LNCAP (cell line): ENCODE data around the gene C1QL4.

Source experiments
- CTCF ChIP-seq: fragments of 450-650 bp; IDR thresholded peaks from 2 replicates; pipeline ENCODE4 v1.5.1; 2017; ENCODE audit warnings: mild to moderate bottlenecking

C1QL4 gene

GRCh38 chr12:49328816-49329215 lies 8.2 kb downstream of the C1QL4 start:
- TF ChIP-seq CTCF = no peak

DNA sequence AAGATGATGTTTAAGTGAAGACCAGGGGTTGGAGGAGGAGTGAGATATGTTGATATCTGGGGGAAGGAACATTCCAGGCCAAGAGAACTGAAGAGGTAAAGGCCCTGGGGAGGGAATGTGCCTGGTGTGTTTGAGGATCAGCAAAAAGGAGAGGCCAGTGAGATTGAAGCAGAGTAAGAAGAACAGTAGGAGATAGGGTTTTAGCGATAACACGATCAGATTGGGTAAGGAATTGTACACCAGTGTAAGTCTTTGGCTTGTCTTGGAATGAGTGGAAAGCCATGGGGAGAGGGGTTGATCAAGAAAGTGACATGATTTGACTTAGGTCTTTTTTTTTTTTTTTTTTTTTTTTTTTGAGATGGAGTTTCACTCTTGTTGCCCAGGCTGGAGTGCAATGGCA lies 9.1 kb downstream of the C1QL4 start:
- no peak for TF ChIP-seq CTCF

DNA sequence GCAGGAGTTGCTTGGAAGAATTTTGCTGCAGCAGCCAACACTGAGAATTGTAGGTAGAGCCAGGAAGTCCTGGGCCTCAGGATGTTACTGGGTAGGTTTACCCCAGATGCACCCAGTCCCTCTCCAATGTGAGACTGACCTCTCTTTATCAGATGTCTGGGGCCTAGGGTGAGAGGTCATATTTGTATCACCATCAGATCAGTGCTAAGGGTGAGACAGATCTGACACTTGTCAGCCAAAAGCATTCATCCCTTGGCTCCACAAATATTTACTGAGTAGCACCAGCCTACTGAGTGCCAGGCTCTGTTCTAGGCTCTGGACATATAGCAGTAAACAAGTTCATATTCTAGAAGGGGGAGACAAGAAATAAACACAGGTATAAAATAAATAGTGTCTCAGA lies 9.6 kb downstream of the C1QL4 start:
- no peak for TF ChIP-seq CTCF

DNA sequence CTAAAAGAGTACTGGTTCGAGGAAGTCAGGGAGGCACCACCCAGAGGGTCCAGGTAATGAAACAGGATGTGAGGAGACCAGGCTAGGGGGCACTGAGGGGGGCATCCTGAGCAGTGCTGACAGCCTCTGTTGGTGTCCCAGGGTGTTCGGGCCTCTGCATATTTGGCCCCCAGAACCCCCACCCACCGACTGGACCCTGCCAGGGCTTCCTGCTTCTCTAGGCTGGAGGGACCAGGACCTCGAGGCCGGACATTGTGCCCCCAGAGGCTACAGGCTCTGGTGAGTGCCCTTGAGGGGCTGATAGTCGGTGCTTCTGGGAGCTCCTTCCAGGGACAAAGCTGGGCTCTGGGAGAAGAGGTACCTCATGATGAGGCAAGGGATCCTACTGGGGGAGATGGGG lies 11.4 kb downstream of the C1QL4 start:
- TF ChIP-seq CTCF = no peak

DNA sequence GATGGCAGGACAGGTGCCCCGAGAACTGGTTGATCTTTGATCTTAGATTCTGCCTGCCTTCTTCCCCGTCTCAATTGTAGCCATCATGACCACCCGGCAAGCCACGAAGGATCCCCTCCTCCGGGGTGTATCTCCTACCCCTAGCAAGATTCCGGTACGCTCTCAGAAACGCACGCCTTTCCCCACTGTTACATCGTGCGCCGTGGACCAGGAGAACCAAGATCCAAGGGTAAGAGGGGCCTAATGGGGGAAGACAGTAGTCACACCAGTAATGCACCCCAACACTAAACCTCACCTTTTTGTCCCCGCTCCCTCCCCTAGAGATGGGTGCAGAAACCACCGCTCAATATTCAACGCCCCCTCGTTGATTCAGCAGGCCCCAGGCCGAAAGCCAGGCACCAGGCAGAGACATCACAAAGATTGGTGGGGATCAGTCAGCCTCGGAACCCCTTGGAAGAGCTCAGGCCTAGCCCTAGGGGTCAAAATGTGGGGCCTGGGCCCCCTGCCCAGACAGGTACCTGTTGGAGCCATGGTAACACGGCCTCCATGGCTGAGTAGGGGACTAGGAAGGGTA lies 13.4 kb downstream of the C1QL4 start:
- TF ChIP-seq CTCF = no peak

DNA sequence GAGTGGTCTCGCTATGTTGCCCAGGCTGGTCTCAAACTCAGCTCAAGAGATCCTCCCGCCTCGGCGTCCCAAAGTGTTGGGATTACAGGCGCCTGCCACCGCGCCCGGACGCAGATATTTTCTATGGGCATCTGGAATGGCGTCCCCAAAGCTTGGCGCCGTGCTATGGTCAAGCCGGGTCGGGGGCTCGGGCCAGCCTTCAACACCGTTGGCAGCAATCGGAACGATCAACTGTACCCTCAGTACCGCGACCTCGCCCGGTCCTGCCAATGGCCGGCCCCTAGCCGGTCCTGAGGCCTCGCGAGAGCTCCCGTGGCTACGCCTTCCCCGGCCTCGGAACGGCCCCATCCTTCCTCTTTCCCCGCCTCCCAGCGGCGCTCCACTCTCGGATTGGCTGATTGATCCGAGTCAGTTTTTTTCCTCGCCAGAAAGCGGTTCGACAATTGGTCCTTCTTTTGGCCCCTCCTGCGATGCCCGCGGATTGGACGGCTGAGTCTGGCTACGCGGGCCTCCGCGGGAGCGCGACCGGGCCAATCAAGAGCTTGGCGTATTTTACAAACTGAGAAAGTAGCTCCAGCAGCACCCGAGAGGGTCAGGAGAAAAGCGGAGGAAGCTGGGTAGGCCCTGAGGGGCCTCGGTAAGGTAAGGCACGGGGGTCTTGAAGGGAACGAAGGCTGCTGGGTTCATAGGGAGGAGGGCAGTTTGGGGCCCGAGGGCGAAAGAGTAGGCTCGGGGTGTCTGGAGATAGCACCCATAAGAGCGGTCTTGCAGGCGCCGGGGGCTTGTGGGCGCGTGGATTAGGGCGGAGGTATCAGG lies 14.1 kb downstream of the C1QL4 start, which contains the start of gene TROAP:
Gene TROAP (plus strand): TSS at position 548 of the 816 bp plus-strand sequence. CDS start 354 bp downstream, outside the sequence.
- no peak for TF ChIP-seq CTCF

DNA sequence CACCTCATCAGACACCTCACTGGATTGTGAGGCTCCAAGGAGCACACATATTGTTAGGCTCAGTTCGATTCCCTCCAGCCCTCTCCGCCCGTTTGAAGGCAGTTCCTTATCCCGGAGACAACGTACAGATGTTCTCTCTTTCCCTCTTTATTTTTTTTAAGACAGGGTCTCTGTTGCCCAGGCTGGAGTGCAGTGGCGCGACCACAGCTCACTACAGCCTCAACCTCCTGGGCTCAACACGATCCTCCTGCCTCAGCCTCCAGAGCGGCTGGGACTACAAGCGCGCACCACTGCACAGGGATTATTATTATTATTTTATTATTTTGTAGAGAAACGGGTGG lies 14.7 kb downstream of the C1QL4 start:
- no peak for TF ChIP-seq CTCF
